H1 (cell line): Measurements from ENCODE around the gene RPTN. TPM values are rescaled to one million over a fixed set of nuclear protein-coding genes. Genes with fewer than 3 reads are reported as not detected.

Source experiments
- CTCF ChIA-PET: fragments of 300-600 bp; sonication (Branson Sonifier 250); formaldehyde crosslinking; loops from one replicate; lab custom pipeline; 2021; ENCODE audit not compliant: partially characterized antibody; lab: Charles Lee
- POLR2A ChIA-PET: fragments of 300-600 bp; sonication (Branson Sonifier 250); formaldehyde crosslinking; loops from one replicate; lab custom pipeline; 2021; ENCODE audit warnings: inconsistent platforms; ENCODE audit not compliant: partially characterized antibody; lab: Charles Lee
- DNase-seq, 2 experiments: peaks; one replicate each; pipeline versions ENCODE4 v3.0.0 to v3.0.0-alpha.2; 2010 to 2022; ENCODE audit warnings: low spot score in 2 of 2, low read depth in 1 of 2, mixed read lengths in 1 of 2
- FAIRE-seq: peaks from 2 replicates; lab custom pipeline; 2011; peaks lifted over from hg19 to GRCh38; lab: Jason Lieb, UNC
- H2AFZ ChIP-seq: 2 replicates; pipeline ENCODE4 v1.8.1; 2012; ENCODE audit warnings: low read length, inconsistent platforms
- H2AK5ac ChIP-seq: 2 replicates; pipeline ENCODE4 v1.6.1; 2013; ENCODE audit warnings: low read depth, low read length
- H2BK120ac ChIP-seq: replicated peaks from 2 replicates; pipeline ENCODE3; 2013; ENCODE audit warnings: low read depth, low read length, inconsistent platforms
- H2BK12ac ChIP-seq: 2 replicates; pipeline ENCODE4 v1.6.1; 2013; ENCODE audit warnings: low read depth, low read length
- H2BK15ac ChIP-seq: 2 replicates; pipeline ENCODE4 v1.6.1; 2013; ENCODE audit warnings: low read length
- H2BK20ac ChIP-seq: 2 replicates; pipeline ENCODE4 v1.6.1; 2013; ENCODE audit warnings: low read length
- H2BK5ac ChIP-seq: 2 replicates; pipeline ENCODE4 v1.6.1; 2013; ENCODE audit warnings: low read depth, low read length
- H3K14ac ChIP-seq: 2 replicates; pipeline ENCODE4 v1.6.1; 2013; ENCODE audit warnings: inconsistent platforms; ENCODE audit not compliant: insufficient read length
- H3K18ac ChIP-seq: 2 replicates; pipeline ENCODE4 v1.6.1; 2013; ENCODE audit warnings: low read length; ENCODE audit errors: extremely low read depth
- H3K23ac ChIP-seq: 2 replicates; pipeline ENCODE4 v1.6.1; 2013; ENCODE audit warnings: inconsistent platforms; ENCODE audit not compliant: insufficient read length
- H3K23me2 ChIP-seq: 2 replicates; pipeline ENCODE4 v1.6.1; 2013; ENCODE audit warnings: low read depth, low read length
- H3K27ac ChIP-seq: 2 replicates; pipeline ENCODE4 v1.6.1; 2011; ENCODE audit warnings: low read depth, low read length, inconsistent platforms
- H3K27me3 ChIP-seq, 4 experiments: replicated peaks in 1 of 4; 1 replicate in 1 of 4; 2 replicates in 3 of 4; pipeline versions ENCODE4 v1.6.1 to v1.8.1; 2011 to 2013; ENCODE audit warnings: low read length in 3 of 4, mild to moderate bottlenecking in 3 of 4, inconsistent platforms in 2 of 4, mixed read lengths in 2 of 4, moderate library complexity in 1 of 4; ENCODE audit not compliant: control insufficient read depth in 3 of 4, insufficient read depth in 3 of 4; ENCODE audit errors: extremely low read depth in 1 of 4
- H3K36me3 ChIP-seq, 4 experiments: 2 replicates each; pipeline versions ENCODE4 v1.6.1 to v1.8.1; 2011 to 2013; ENCODE audit warnings: mild to moderate bottlenecking in 4 of 4, low read length in 3 of 4, moderate library complexity in 2 of 4, control low read depth in 1 of 4, inconsistent platforms in 1 of 4; ENCODE audit not compliant: insufficient read depth in 4 of 4, control insufficient read depth in 2 of 4
- H3K4ac ChIP-seq: replicated peaks from 2 replicates; pipeline ENCODE3; 2013; ENCODE audit warnings: low read length, low read depth, mixed read lengths, inconsistent platforms; ENCODE audit not compliant: insufficient read length
- H3K4me1 ChIP-seq, 4 experiments: replicated peaks in 1 of 4; 1 replicate in 1 of 4; 2 replicates in 3 of 4; pipeline versions ENCODE4 v1.6.1 to v1.8.1; 2011 to 2013; ENCODE audit warnings: low read length in 3 of 4, inconsistent platforms in 2 of 4, mixed read lengths in 1 of 4; ENCODE audit not compliant: insufficient read depth in 4 of 4, control insufficient read depth in 3 of 4
- H3K4me2 ChIP-seq, 2 experiments: 2 replicates each; pipeline versions ENCODE4 v1.6.1 to v1.8.1; 2011 to 2013; ENCODE audit warnings: low read depth in 2 of 2, low read length in 2 of 2, control low read depth in 1 of 2, inconsistent platforms in 1 of 2, mild to moderate bottlenecking in 1 of 2; ENCODE audit not compliant: insufficient read depth in 1 of 2
- H3K4me3 ChIP-seq, 4 experiments: fragments of 200-600, 300-600 bp in 1 of 4; sonication (generic), shearing (Covaris generic), sonication (Bioruptor Twin) in 1 of 4; 2 replicates each; pipeline versions ENCODE4 v1.5.1 to v1.8.1; 2011 to 2016; ENCODE audit warnings: low read length in 4 of 4, low read depth in 3 of 4, control low read depth in 2 of 4, inconsistent platforms in 2 of 4, mild to moderate bottlenecking in 2 of 4, mixed read lengths in 1 of 4, moderate library complexity in 1 of 4; ENCODE audit not compliant: insufficient read depth in 2 of 4; ENCODE audit errors: extremely low read depth in 1 of 4
- H3K56ac ChIP-seq: replicated peaks from 2 replicates; pipeline ENCODE3; 2013; ENCODE audit warnings: low read depth, mild to moderate bottlenecking, mixed read lengths, low read length, inconsistent platforms; ENCODE audit not compliant: insufficient read length
- H3K79me1 ChIP-seq: 2 replicates; pipeline ENCODE4 v1.6.1; 2013; ENCODE audit warnings: low read depth, low read length, control low read depth
- H3K79me2 ChIP-seq, 2 experiments: 2 replicates each; pipeline versions ENCODE4 v1.6.1 to v1.8.1; 2012 to 2013; ENCODE audit warnings: low read length in 2 of 2, mild to moderate bottlenecking in 2 of 2, inconsistent platforms in 1 of 2; ENCODE audit not compliant: insufficient read depth in 2 of 2, control insufficient read depth in 1 of 2
- H3K9ac ChIP-seq, 4 experiments: replicated peaks in 1 of 4; 1 replicate in 1 of 4; 2 replicates in 3 of 4; pipeline versions ENCODE4 v1.6.1 to v1.8.1; 2011 to 2013; ENCODE audit warnings: low read depth in 3 of 4, low read length in 3 of 4, control low read depth in 2 of 4, mild to moderate bottlenecking in 2 of 4, moderate library complexity in 2 of 4, inconsistent platforms in 1 of 4; ENCODE audit errors: extremely low read depth in 1 of 4
- H3K9me3 ChIP-seq, 2 experiments: 2 replicates each; pipeline versions ENCODE4 v1.6.1 to v1.8.1; 2012 to 2013; ENCODE audit warnings: mild to moderate bottlenecking in 2 of 2, moderate library complexity in 2 of 2, control low read depth in 1 of 2, inconsistent platforms in 1 of 2, low read depth in 1 of 2, low read length in 1 of 2, mixed read lengths in 1 of 2; ENCODE audit not compliant: insufficient read depth in 2 of 2
- H4K20me1 ChIP-seq, 2 experiments: replicated peaks in 1 of 2; 2 replicates each; pipeline versions ENCODE3 to v1.8.1; 2011 to 2013; ENCODE audit warnings: inconsistent platforms in 2 of 2, low read length in 2 of 2, mild to moderate bottlenecking in 1 of 2; ENCODE audit not compliant: insufficient read depth in 2 of 2, control insufficient read depth in 1 of 2
- H4K5ac ChIP-seq: 2 replicates; pipeline ENCODE4 v1.6.1; 2013; ENCODE audit warnings: low read length, low read depth, mixed read lengths, inconsistent platforms; ENCODE audit not compliant: insufficient read length
- H4K8ac ChIP-seq: 2 replicates; pipeline ENCODE4 v1.8.0; 2013; ENCODE audit warnings: mild to moderate bottlenecking, moderate library complexity, low read length, inconsistent platforms; ENCODE audit not compliant: insufficient read depth; ENCODE audit errors: extremely low read depth
- H4K91ac ChIP-seq: replicated peaks from 2 replicates; pipeline ENCODE3; 2013; ENCODE audit warnings: low read length, mixed read lengths, inconsistent platforms; ENCODE audit not compliant: insufficient read length
- CBX5 ChIP-seq: fragments of 300-800, 300-1000 bp; sonication (generic); IDR thresholded peaks from 2 replicates; pipeline ENCODE4 v1.7.1; 2016; ENCODE audit warnings: antibody characterized with exemption, low read length, low read depth
- CTBP2 ChIP-seq: IDR thresholded peaks from 2 replicates; pipeline ENCODE4 v1.7.0; 2011; ENCODE audit warnings: borderline replicate concordance, mild to moderate bottlenecking, moderate library complexity, mixed read lengths, low read length; ENCODE audit not compliant: insufficient read depth, insufficient read length
- EGR1 ChIP-seq: IDR thresholded peaks from 2 replicates; pipeline ENCODE4 v1.6.1; 2011; ENCODE audit warnings: low read depth, low read length, borderline replicate concordance
- GABPA ChIP-seq: IDR thresholded peaks from 2 replicates; pipeline ENCODE4 v1.6.1; 2011; ENCODE audit warnings: mild to moderate bottlenecking, low read length, moderate library complexity, borderline replicate concordance; ENCODE audit not compliant: insufficient read depth
- PHF8 ChIP-seq: fragments of 200-600 bp; sonication (generic); conservative IDR thresholded peaks from 2 replicates; pipeline ENCODE4 v1.7.1; 2012; ENCODE audit warnings: low read depth, mild to moderate bottlenecking, inconsistent platforms, low read length, moderate library complexity
- POU5F1 ChIP-seq: IDR thresholded peaks from 2 replicates; pipeline ENCODE4 v1.6.1; 2011; ENCODE audit warnings: low read depth, mild to moderate bottlenecking, low read length, moderate library complexity
- RAD21 ChIP-seq, 2 experiments: IDR thresholded peaks in 1 of 2; conservative IDR thresholded peaks in 1 of 2; 2 replicates each; pipeline ENCODE4 v1.6.1; 2011; ENCODE audit warnings: low read depth in 2 of 2, low read length in 2 of 2, improper control_type of control experiment in 1 of 2, inconsistent platforms in 1 of 2, mild to moderate bottlenecking in 1 of 2, moderate library complexity in 1 of 2
- SAP30 ChIP-seq: fragments of 300-600 bp; sonication (generic); IDR thresholded peaks from 2 replicates; pipeline ENCODE4 v1.7.1; 2012; ENCODE audit warnings: low read length, moderate library complexity, mild to moderate bottlenecking, inconsistent platforms; ENCODE audit not compliant: insufficient read depth, insufficient replicate concordance
- WGBS, 2 experiments: shearing (Covaris generic) in 1 of 2; methylation state at CpG; one replicate each; pipeline versions ENCODE4 v1.1.6 to v1.1.7; 2013 to 2015; ENCODE audit warnings: low lambda C conversion rate in 2 of 2, mixed read lengths in 2 of 2, inconsistent platforms in 1 of 2, low coverage in 1 of 2, missing lambda C conversion rate in 1 of 2; ENCODE audit not compliant: insufficient replicate concordance in 2 of 2, insufficient coverage in 1 of 2, insufficient read length in 1 of 2; ENCODE audit errors: extremely low coverage in 1 of 2, missing lambda C conversion rate in 1 of 2; 5-methylcytosine and 5-hydroxymethylcytosine counted together
- polyA plus RNA-seq, 7 experiments: library from polyadenylated mRNA; depleted of rRNA in 3 of 7; stranded (reverse) in 5 of 7; unstranded in 2 of 7; fragments of >200 nt in 5 of 7; fragments of 200-250 nt in 2 of 7; gene quantifications; 1 replicate in 5 of 7; 2 replicates in 1 of 7; 4 replicates in 1 of 7; pipeline versions ENCODE4 v1.2.1 to v1.2.3, GENCODE V29; 2011 to 2013; ENCODE audit warnings: missing spikeins in 2 of 7, mixed read lengths in 2 of 7
- total RNA-seq: library from RNA; stranded (reverse); fragmentation: NEBNext Ultra II Directional; extraction: Animal tissue kit (Norgen Biotek cat#: 25700); gene quantifications from 2 replicates; pipeline ENCODE4 v1.2.1, GENCODE V29; 2021
- TF ChIP-seq, protein P1 (sequence below), 3 experiments: IDR thresholded peaks; 1 replicate in 2 of 3; 2 replicates in 1 of 3; pipeline versions ENCODE4 v1.5.1 to v1.6.1; 2011; ENCODE audit warnings: low read length in 3 of 3, mild to moderate bottlenecking in 3 of 3, inconsistent platforms in 2 of 3, low read depth in 1 of 3, moderate library complexity in 1 of 3; ENCODE audit not compliant: insufficient read depth in 1 of 3; ENCODE audit errors: control extremely low read depth in 1 of 3

The RPTN gene
- total and polyA plus RNA-seq, 2 of the 8 experiments (the other 6 are each of a cell fraction or from before 2014, with no cell fraction given), result not detected

DNA sequence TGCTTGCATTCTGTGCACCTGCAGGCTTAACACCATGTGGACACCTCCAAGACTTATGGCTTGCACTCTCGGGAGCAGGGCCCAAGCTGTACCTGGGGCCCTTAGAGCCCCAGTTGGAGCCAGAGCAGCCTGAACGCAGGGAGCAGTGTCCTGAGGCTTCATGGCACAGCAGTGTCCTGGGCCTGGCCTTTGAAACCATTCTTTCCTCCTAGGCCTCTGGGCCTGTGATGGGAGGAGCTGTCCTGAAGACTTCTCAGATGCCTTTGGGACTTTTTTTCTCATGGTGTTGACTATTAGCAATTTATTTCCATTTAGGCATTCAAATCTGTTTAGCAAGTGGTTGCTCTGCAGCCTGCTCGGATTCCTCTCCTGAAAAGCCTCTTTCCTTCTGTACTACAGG, 11.0 kb downstream of the RPTN start:
- WGBS, 2 experiments, result 61% methylated on average over 3 of the region's 3 CpGs; no CpG with 5 or more reads in 1 of the 2 experiments
- Histone ChIP-seq H3K4me1 (no peaks in the 10 kb centered on the region), H3K23ac (no peak overlapping the region), H4K91ac (no peak overlapping the region), H3K9me3 (peaks cover 57 to 74% of the 10 kb centered on the region in 2 experiments), H3K18ac (no peak overlapping the region), H3K23me2 (no peaks in the 10 kb centered on the region), H3K79me1 (no peaks in the 10 kb centered on the region), H2BK5ac (no peak overlapping the region), H2AK5ac (no peak overlapping the region), H3K14ac (no peak overlapping the region), H3K4ac (no peak overlapping the region), H2BK15ac (no peak overlapping the region), H3K9ac (no peak overlapping the region), H4K20me1 (no peaks in the 10 kb centered on the region), H3K4me2 (no peak overlapping the region), H3K4me3 (no peak overlapping the region), H2BK20ac (no peak overlapping the region), H4K5ac (no peak overlapping the region), H2AFZ (no peak overlapping the region), H3K27ac (no peak overlapping the region), H2BK120ac (no peak overlapping the region), H3K27me3 (no peaks in the 10 kb centered on the region), H3K79me2 (no peaks in the 10 kb centered on the region), H4K8ac (no peak overlapping the region), H2BK12ac (no peak overlapping the region), H3K56ac (no peak overlapping the region), H3K36me3 (no peaks in the 10 kb centered on the region)
- POLR2A ChIA-PET, result no interaction called here
- DNase-seq, result no peak
- CTCF ChIA-PET, result interaction anchor here (1.0 kb wide), 1 partner anchor 9 kb away, joined by 3 read pairs; no protein-coding TSS in a partner anchor
- no peak for FAIRE-seq
- TF ChIP-seq, protein P1, sequence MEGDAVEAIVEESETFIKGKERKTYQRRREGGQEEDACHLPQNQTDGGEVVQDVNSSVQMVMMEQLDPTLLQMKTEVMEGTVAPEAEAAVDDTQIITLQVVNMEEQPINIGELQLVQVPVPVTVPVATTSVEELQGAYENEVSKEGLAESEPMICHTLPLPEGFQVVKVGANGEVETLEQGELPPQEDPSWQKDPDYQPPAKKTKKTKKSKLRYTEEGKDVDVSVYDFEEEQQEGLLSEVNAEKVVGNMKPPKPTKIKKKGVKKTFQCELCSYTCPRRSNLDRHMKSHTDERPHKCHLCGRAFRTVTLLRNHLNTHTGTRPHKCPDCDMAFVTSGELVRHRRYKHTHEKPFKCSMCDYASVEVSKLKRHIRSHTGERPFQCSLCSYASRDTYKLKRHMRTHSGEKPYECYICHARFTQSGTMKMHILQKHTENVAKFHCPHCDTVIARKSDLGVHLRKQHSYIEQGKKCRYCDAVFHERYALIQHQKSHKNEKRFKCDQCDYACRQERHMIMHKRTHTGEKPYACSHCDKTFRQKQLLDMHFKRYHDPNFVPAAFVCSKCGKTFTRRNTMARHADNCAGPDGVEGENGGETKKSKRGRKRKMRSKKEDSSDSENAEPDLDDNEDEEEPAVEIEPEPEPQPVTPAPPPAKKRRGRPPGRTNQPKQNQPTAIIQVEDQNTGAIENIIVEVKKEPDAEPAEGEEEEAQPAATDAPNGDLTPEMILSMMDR (IDR thresholded peaks at IDR 0.05; ENCODE audit: control extremely low read depth in 1 of 3, insufficient read depth in 1 of 3, low read depth in 1 of 3, low read length in 3 of 3), result no peak
- TF ChIP-seq EGR1 (no peak), POU5F1 (no peak), CTBP2 (no peak), RAD21 (IDR thresholded peaks at IDR 0.05 in 1 of 2, conservative IDR thresholded peaks at IDR 0.05 in 1 of 2; ENCODE audit: low read depth in 2 of 2, low read length in 2 of 2) (no peak), SAP30 (no peak), CBX5 (no peak), GABPA (no peak), PHF8 (no peak)
